AG04450 (cell line): Measurements from ENCODE around the gene PLAC8. TPM values are rescaled to one million over a fixed set of nuclear protein-coding genes. Genes with fewer than 3 reads are reported as not detected.
"Not testable (repeated sequence)": the region's sequence is repeated elsewhere in the genome, so short reads cannot be mapped to it uniquely, and the experiment has no call there.

Experiments used
- CTCF ChIA-PET: fragments of 300-600, 350-600 bp; formaldehyde crosslinking; extraction: SDS; loops from one replicate; lab custom pipeline; 2022; ENCODE audit warnings: antibody characterized with exemption, inconsistent platforms; lab: Charles Lee
- POLR2A ChIA-PET: fragments of 350-600 bp; formaldehyde crosslinking; extraction: SDS; loops from one replicate; lab custom pipeline; 2021; ENCODE audit warnings: antibody characterized with exemption, inconsistent platforms; lab: Yijun Ruan, JAX
- DNase-seq: peaks from one replicate; pipeline ENCODE4 v3.0.0-alpha.2; 2011; ENCODE audit warnings: low read depth, low spot score
- H3K27ac ChIP-seq: one replicate; pipeline ENCODE4 v1.5.1; 2012; ENCODE audit warnings: low read depth, low read length, control low read depth
- H3K27me3 ChIP-seq: one replicate; pipeline ENCODE4 v1.6.0; 2012; ENCODE audit warnings: low read length; ENCODE audit not compliant: control insufficient read depth, insufficient read depth
- H3K4me3 ChIP-seq: 2 replicates; pipeline ENCODE4 v1.5.1; 2011; ENCODE audit warnings: mild to moderate bottlenecking, low read depth, low read length, control low read depth
- H3K9me3 ChIP-seq: 2 replicates; pipeline ENCODE4 v1.5.1; 2012; ENCODE audit warnings: low read length; ENCODE audit not compliant: control insufficient read depth, insufficient read depth
- polyA plus RNA-seq: library from polyadenylated mRNA; depleted of rRNA; stranded (reverse); fragments of >200 nt; gene quantifications from 2 replicates; pipeline ENCODE4 v1.2.3, GENCODE V29; 2011; rRNA removed
- TF ChIP-seq, protein P1 (sequence below): IDR thresholded peaks from 2 replicates; pipeline ENCODE4 v1.5.1; 2011; ENCODE audit warnings: low read depth, low read length, control low read depth, inconsistent platforms

Gene PLAC8
- polyA plus RNA-seq, 1 experiment: 0.11 TPM

DNA sequence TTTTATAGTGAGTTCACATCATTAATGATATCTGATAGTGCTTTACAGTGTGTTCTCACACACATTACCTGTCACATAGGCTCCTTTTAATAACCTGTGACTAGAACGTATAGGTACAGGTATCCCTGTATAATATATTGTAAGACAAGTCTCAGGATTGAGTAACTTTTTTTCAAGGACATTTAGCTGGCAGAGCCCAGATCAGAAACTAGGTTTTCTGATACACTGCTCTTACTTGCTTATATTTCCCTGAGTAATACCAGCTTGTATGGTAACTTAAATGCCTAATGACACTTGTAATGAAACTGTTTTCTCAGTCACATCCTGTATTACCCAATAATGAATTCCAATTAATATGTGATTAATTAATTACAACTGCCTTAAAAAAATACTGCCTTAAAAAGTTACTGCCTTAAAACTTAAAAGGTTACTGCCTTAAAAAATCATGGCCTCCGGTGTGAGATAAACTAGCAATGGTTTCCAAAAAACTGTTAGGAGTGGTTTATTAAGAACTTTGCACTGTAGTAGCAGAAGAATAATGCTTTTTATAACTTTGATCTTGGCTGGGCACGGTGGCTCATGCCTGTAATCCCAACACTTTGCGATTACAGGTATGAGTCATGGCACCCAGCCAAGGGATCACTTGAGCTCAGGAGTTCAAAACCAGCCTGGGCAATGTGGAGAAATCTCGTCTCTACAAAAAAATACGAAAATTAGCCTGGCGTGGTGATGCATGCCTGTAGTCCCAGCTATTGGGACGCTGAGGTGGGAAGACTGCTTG, 67.6 kb downstream of the PLAC8 start:
- TF ChIP-seq, protein P1, sequence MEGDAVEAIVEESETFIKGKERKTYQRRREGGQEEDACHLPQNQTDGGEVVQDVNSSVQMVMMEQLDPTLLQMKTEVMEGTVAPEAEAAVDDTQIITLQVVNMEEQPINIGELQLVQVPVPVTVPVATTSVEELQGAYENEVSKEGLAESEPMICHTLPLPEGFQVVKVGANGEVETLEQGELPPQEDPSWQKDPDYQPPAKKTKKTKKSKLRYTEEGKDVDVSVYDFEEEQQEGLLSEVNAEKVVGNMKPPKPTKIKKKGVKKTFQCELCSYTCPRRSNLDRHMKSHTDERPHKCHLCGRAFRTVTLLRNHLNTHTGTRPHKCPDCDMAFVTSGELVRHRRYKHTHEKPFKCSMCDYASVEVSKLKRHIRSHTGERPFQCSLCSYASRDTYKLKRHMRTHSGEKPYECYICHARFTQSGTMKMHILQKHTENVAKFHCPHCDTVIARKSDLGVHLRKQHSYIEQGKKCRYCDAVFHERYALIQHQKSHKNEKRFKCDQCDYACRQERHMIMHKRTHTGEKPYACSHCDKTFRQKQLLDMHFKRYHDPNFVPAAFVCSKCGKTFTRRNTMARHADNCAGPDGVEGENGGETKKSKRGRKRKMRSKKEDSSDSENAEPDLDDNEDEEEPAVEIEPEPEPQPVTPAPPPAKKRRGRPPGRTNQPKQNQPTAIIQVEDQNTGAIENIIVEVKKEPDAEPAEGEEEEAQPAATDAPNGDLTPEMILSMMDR: no peak
- H3K27me3 ChIP-seq: no peaks in the 10 kb centered on the region
- H3K9me3 ChIP-seq: no peaks in the 10 kb centered on the region
- H3K27ac ChIP-seq: no peak overlapping the region
- no peak overlapping the region for H3K4me3 ChIP-seq
- ChIA-PET CTCF (interaction anchor here (0.6 to 1.4 kb wide), 5 partner anchors 12 to 236 kb away, joined by 3 to 7 read pairs (median 3); partner anchors contain the start of gene COPS4), POLR2A (no interaction called here)
- no peak for DNase-seq

DNA sequence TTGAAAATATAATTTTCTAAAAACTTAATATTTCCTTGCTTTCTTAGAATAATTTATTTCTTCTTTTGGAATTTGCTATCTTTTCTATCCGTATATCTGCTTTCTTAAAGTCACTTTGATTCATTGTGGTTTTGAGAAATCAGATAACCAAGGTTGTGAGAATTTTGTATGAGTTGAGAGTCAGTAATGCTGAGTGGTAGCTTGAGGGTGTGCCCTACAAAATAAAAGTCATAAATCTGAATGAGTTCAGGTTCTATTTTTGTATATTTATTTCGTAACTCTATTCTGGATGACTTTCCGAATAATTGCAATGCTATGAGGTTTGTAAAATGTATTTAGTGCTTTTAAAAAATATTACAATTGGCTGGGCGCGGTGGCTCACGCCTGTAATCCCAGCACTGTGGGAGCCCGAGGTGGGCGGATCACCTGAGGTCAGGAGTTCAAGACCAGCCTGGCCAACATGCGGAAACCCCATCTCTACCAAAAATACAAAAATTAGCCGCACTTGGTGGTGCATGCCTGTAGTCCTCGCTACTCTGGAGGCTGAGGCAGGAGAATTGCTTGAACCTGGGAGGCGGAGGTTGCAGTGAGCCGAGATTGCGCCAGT, 70.6 kb downstream of the PLAC8 start:
- POLR2A ChIA-PET: interaction anchor here (1.8 kb wide), 1 partner anchor 9 kb away, joined by 5 read pairs; the partner anchor contains the start of gene COPS4
- no peak overlapping the region for H3K27ac ChIP-seq

DNA sequence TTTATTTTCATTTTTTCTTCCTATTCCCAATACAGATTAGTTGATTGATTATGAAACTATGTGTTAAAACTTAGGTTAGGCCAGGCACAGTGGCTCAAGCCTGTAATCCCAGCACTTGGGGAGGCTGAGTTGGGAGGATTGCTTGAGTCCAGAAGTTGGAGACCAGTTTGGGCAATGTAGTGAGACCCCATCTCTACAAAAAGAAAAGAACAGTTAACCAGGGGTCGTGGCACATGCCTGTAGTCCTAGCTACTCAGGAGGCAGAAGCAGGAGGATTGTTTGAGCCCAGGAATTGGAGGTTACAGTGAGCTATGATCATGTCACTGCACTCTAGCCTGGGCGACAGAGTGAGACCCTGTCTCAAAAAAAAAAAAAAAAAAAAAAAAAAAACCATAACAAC, 71.4 kb downstream of the PLAC8 start:
- H3K27ac ChIP-seq, POLR2A ChIA-PET, H3K9me3 ChIP-seq, H3K4me3 ChIP-seq, DNase-seq, H3K27me3 ChIP-seq: not testable (repeated sequence)
- CTCF ChIA-PET: interaction anchor here (1.5 kb wide), 1 partner anchor 32 kb away, joined by 4 read pairs; no protein-coding TSS in a partner anchor

More for the DNA sequence above, 70.6 kb downstream of the PLAC8 start:
- no peaks in the 10 kb centered on the region for H3K9me3 ChIP-seq
- CTCF ChIA-PET: interaction anchor here (1.5 to 1.9 kb wide), 2 partner anchors 31 to 217 kb away, joined by 4 to 5 read pairs; no protein-coding TSS in a partner anchor
- no peaks in the 10 kb centered on the region for H3K27me3 ChIP-seq
- no peak overlapping the region for H3K4me3 ChIP-seq
- DNase-seq: no peak
- TF ChIP-seq, protein P1: no peak

DNA sequence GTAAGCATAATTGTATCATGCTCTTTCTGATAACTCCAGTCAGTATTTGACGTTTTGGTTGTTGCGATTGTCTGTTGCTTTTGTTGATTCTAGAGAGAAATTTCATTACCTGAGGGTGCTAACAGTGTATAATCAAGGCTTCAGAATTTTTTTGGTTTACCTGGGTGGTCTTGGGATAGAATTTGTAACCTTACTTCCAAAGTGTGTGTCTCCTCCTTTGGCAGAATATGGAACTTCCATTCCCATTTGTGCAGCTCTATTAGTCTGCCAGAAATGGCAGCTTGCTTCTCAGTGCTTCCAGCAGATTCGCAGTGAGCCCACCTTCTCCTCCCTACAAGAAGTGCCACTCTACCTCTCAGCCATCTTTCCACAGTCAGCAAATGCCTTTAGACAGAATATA, 74.3 kb downstream of the PLAC8 start:
- Histone ChIP-seq H3K9me3 (no peaks in the 10 kb centered on the region), H3K27ac (no peak overlapping the region), H3K4me3 (no peak overlapping the region), H3K27me3 (no peaks in the 10 kb centered on the region)
- CTCF ChIA-PET: interaction anchor here (0.9 to 1.0 kb wide), 2 partner anchors 18 to 220 kb away, joined by 3 to 4 read pairs; no protein-coding TSS in a partner anchor
- no peak for DNase-seq
- TF ChIP-seq, protein P1: 0 out of 2 replicates have a peak, but pooled peaks have one; percentile 9
- POLR2A ChIA-PET: no interaction called here

Other genes starting within 250 kb of the PLAC8 start
- 383 and 436 TPM in 2 replicates for gene SEC31A, start 223.6 kb downstream of the PLAC8 start, polyA plus RNA-seq
- gene THAP9, start 214.0 kb downstream of the PLAC8 start, polyA plus RNA-seq: 2.2 and 3.2 TPM in 2 replicates
- gene LIN54, start 103.9 kb downstream of the PLAC8 start, polyA plus RNA-seq: 9.6 and 13.9 TPM in 2 replicates
- 59.0 and 78.4 TPM in 2 replicates for gene COPS4, start 79.5 kb downstream of the PLAC8 start, polyA plus RNA-seq
- 13.9 and 18.9 TPM in 2 replicates for gene COQ2, start 170.1 kb upstream of the PLAC8 start, polyA plus RNA-seq
- 0.32 and 0.37 TPM in 2 replicates for gene HPSE, start 220.1 kb upstream of the PLAC8 start, polyA plus RNA-seq